ENCODE results near the gene CTNNA2.

CTNNA2 gene

GRCh38 chr2:79512442-79513401 is at the start of gene CTNNA2:
Gene CTNNA2, plus strand, starts transcription at chr2:79513051.
- DNase-seq = no peak

- no peak for DNase-seq
These were observed 25.5 kb upstream of the CTNNA2 start for GRCh38 chr2:79487399-79487798.

- DNase-seq = no peak
These were observed 1.4 kb upstream of the CTNNA2 start for GRCh38 chr2:79511320-79511951.

- DNase-seq = no peak
These were observed 860 bp downstream of the CTNNA2 start for GRCh38 chr2:79513711-79514110.

GRCh38 chr2:79529636-79530035 is 16.8 kb downstream of the CTNNA2 start:
- DNase-seq = no peak

- no peak for DNase-seq
These were observed 17.6 kb downstream of the CTNNA2 start for GRCh38 chr2:79530443-79530842.

- DNase-seq = no peak
These were observed 34.7 kb downstream of the CTNNA2 start for GRCh38 chr2:79547568-79547967.

GRCh38 chr2:79552653-79553052 is 39.8 kb downstream of the CTNNA2 start:
- no peak for DNase-seq

- DNase-seq = no peak
These were observed 42.0 kb downstream of the CTNNA2 start for GRCh38 chr2:79554899-79555298.

GRCh38 chr2:79564065-79564464 is 51.2 kb downstream of the CTNNA2 start:
- DNase-seq = no peak

- no peak for DNase-seq
These were observed 56.2 kb downstream of the CTNNA2 start for GRCh38 chr2:79569048-79569447.

- no peak for DNase-seq
These were observed 61.2 kb downstream of the CTNNA2 start for GRCh38 chr2:79573895-79574674.

GRCh38 chr2:79576451-79576850 is 63.6 kb downstream of the CTNNA2 start:
- DNase-seq = no peak

- DNase-seq = no peak
These were observed 66.1 kb downstream of the CTNNA2 start for GRCh38 chr2:79578952-79579351.

GRCh38 chr2:79580175-79580574 is 67.3 kb downstream of the CTNNA2 start:
- no peak for DNase-seq

- DNase-seq = no peak
These were observed 73.0 kb downstream of the CTNNA2 start for GRCh38 chr2:79585701-79586433.

GRCh38 chr2:79591281-79591680 is 78.4 kb downstream of the CTNNA2 start:
- no peak for DNase-seq

- DNase-seq = no peak
These were observed 80.5 kb downstream of the CTNNA2 start for GRCh38 chr2:79593237-79593867.

GRCh38 chr2:79596403-79596802 is 83.6 kb downstream of the CTNNA2 start:
- no peak for DNase-seq

- no peak for DNase-seq
These were observed 91.9 kb downstream of the CTNNA2 start for GRCh38 chr2:79604748-79605147.

- no peak for DNase-seq
These were observed 98.7 kb downstream of the CTNNA2 start for GRCh38 chr2:79611448-79612016.

- DNase-seq = no peak
These were observed 100.1 kb downstream of the CTNNA2 start for GRCh38 chr2:79612999-79613398.
